ENCODE data around the gene APCDD1L. TPM values are rescaled to one million over a fixed set of nuclear protein-coding genes. Genes with fewer than 3 reads are reported as not detected.

The APCDD1L gene
- total RNA-seq, 1 donor from 2014 or later, result 16.4 TPM

DNA sequence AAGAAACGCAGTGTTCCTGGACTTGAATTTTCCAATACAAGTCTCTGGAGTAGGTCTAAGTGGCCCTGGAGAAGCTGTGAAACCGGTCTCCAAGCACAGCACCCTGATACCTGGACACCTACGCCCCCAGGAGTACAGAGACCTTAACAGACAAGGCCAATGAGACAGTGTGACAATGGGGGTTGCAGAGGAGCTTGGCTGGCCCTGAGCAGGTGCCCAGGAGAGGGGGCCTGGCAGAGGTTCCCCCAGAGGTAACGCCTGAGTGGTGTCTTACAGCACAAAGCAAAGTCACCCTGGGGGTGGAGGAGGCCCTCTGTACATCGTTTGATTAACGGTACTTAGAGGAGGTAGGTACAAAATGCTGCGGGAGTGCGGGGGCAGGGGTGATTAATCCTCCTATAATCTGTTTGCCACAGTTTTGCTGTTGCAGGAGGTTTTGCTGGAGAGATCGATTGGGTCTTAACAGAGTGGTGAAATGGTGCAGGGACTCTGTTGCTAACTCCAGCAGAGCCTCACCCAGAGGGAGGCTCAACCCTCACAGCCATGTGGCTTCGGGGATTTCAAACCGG, 37.3 kb upstream of the APCDD1L start:
- peaks cover 12% of the 10 kb centered on the region for H3K9me3 Mint-ChIP-seq (ENCODE audit: unreplicated experiment)
- peaks cover 4% of the 10 kb centered on the region for H3K36me3 Mint-ChIP-seq (ENCODE audit: low read depth, unreplicated experiment)
- H3K9me3 ChIP-seq (ENCODE audit: insufficient read depth, low read depth, low read length), result no peaks in the 10 kb centered on the region
- FAIRE-seq (no peak), DNase-seq (ENCODE audit: low read depth) (no peak)
- peaks cover 5% of the 10 kb centered on the region for H3K27me3 Mint-ChIP-seq (ENCODE audit: low read depth, unreplicated experiment)
- H3K4me3 ChIP-seq (ENCODE audit: insufficient read depth, low read depth, low read length), result no peak overlapping the region
- H3K4me3 Mint-ChIP-seq (ENCODE audit: unreplicated experiment), result no peak overlapping the region
- H3K27me3 ChIP-seq (ENCODE audit: insufficient read depth, low read length), result no peaks in the 10 kb centered on the region
- no peaks in the 10 kb centered on the region for H4K20me1 ChIP-seq (ENCODE audit: insufficient read depth, low read length)
- H3K4me2 ChIP-seq (ENCODE audit: low read length), result no peak overlapping the region
- H3K4me1 Mint-ChIP-seq (ENCODE audit: low read depth, unreplicated experiment), result peaks cover 30% of the 10 kb centered on the region
- no peaks in the 10 kb centered on the region for H3K36me3 ChIP-seq (ENCODE audit: insufficient read depth, low read length)
- TF ChIP-seq, protein P1, sequence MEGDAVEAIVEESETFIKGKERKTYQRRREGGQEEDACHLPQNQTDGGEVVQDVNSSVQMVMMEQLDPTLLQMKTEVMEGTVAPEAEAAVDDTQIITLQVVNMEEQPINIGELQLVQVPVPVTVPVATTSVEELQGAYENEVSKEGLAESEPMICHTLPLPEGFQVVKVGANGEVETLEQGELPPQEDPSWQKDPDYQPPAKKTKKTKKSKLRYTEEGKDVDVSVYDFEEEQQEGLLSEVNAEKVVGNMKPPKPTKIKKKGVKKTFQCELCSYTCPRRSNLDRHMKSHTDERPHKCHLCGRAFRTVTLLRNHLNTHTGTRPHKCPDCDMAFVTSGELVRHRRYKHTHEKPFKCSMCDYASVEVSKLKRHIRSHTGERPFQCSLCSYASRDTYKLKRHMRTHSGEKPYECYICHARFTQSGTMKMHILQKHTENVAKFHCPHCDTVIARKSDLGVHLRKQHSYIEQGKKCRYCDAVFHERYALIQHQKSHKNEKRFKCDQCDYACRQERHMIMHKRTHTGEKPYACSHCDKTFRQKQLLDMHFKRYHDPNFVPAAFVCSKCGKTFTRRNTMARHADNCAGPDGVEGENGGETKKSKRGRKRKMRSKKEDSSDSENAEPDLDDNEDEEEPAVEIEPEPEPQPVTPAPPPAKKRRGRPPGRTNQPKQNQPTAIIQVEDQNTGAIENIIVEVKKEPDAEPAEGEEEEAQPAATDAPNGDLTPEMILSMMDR (IDR thresholded peaks at IDR 0.05; ENCODE audit: insufficient read depth, low read depth, low read length), result no peak
- H3K79me2 ChIP-seq (ENCODE audit: insufficient read depth, low read length), result no peaks in the 10 kb centered on the region
- no peak overlapping the region for H3K27ac Mint-ChIP-seq (ENCODE audit: unreplicated experiment)
- H3K4me1 ChIP-seq (ENCODE audit: insufficient read depth, low read length), result peaks cover 53% of the 10 kb centered on the region
- no peak overlapping the region for H3K27ac ChIP-seq (ENCODE audit: low read depth, low read length)
- no peak overlapping the region for H3K9ac ChIP-seq (ENCODE audit: low read length)
- H2AFZ ChIP-seq (ENCODE audit: low read depth, low read length), result no peak overlapping the region

DNA sequence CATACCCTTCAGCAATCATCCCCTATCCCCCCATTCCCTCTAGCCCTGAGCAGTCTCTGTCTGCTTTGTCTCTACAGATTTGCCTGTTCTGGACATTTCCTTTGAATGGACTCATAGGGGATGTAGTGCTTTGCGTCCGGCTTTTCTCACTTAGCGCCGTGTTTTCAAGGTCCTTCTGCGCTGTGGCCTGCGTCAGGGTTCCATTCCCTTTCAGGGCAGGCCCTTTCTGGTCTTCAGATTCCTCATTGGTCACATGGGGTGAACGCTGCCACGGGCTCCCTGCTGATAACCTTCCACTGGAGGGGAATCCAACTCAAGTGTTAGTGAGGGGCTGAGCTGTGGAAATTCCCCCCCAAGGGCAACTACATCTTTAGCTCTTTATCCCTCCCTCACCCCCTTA, 36.4 kb upstream of the APCDD1L start:
- peaks cover 4% of the 10 kb centered on the region for H3K36me3 Mint-ChIP-seq (ENCODE audit: low read depth, unreplicated experiment)
- Histone ChIP-seq H3K9me3 (ENCODE audit: insufficient read depth, low read depth, low read length) (no peaks in the 10 kb centered on the region), H3K9ac (ENCODE audit: low read length) (no peak overlapping the region), H3K27me3 (ENCODE audit: insufficient read depth, low read length) (no peaks in the 10 kb centered on the region), H3K36me3 (ENCODE audit: insufficient read depth, low read length) (no peaks in the 10 kb centered on the region), H3K4me2 (ENCODE audit: low read length) (no peak overlapping the region), H4K20me1 (ENCODE audit: insufficient read depth, low read length) (no peaks in the 10 kb centered on the region), H2AFZ (ENCODE audit: low read depth, low read length) (no peak overlapping the region), H3K27ac (ENCODE audit: low read depth, low read length) (no peak overlapping the region), H3K79me2 (ENCODE audit: insufficient read depth, low read length) (no peaks in the 10 kb centered on the region), H3K4me1 (ENCODE audit: insufficient read depth, low read length) (peaks cover 61% of the 10 kb centered on the region), H3K4me3 (ENCODE audit: insufficient read depth, low read depth, low read length) (no peak overlapping the region)
- DNase-seq (ENCODE audit: low read depth), result no peak
- peaks cover 5% of the 10 kb centered on the region for H3K27me3 Mint-ChIP-seq (ENCODE audit: low read depth, unreplicated experiment)
- TF ChIP-seq, protein P1 (IDR thresholded peaks at IDR 0.05; ENCODE audit: insufficient read depth, low read depth, low read length), result no peak
- TF ChIP-seq EZH2 (IDR thresholded peaks at IDR 0.05; ENCODE audit: insufficient read depth, low read length), result no peak
- H3K27ac Mint-ChIP-seq (ENCODE audit: unreplicated experiment), result no peak overlapping the region
- FAIRE-seq, result no peak
- H3K4me1 Mint-ChIP-seq (ENCODE audit: low read depth, unreplicated experiment), result peaks cover 34% of the 10 kb centered on the region
- H3K9me3 Mint-ChIP-seq (ENCODE audit: unreplicated experiment), result peaks cover 8% of the 10 kb centered on the region
- H3K4me3 Mint-ChIP-seq (ENCODE audit: unreplicated experiment), result no peak overlapping the region

DNA sequence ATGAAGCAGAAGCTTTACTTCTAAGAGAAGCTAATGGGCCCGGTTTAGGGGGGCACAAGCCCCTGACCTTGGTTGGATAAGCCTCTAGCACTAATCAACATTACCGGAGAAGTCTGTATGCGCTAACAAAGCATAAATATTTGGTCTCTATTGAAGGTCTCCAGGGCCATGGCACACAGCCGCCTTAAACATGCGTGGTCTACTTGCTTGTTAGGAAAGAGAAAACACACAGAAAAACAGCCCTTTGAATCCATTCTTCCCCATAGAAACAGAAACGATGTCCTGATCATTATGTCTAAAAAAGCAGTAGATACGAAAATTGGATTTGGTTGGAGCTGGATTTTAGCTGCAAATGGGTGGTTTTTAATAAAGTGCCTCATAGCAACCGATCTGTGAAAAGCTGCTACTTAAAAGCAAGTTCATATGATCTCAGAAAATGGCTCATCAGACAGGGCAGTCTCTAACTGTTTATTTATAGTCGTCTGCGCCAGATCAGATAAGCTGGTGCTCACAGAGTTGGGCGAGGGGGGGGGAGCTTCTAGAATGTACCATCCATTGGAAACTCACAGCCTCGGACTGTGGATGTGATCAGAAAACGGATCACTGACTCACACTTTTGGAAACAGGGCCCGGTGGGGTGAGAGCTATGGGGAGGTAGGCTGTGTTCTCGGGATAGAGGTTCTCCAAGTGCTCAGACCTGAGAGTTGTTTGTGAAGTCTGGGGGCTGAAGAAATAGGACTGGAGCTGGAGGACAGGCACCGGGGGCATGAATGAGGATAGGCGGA, 35.3 kb upstream of the APCDD1L start:
- Histone ChIP-seq H3K36me3 (ENCODE audit: insufficient read depth, low read length) (no peaks in the 10 kb centered on the region), H3K4me3 (ENCODE audit: insufficient read depth, low read depth, low read length) (no peak overlapping the region), H3K9ac (ENCODE audit: low read length) (peak overlapping the region; percentile 71), H2AFZ (ENCODE audit: low read depth, low read length) (no peak overlapping the region), H3K27ac (ENCODE audit: low read depth, low read length) (peak overlapping the region; percentile 79), H3K27me3 (ENCODE audit: insufficient read depth, low read length) (no peaks in the 10 kb centered on the region), H3K9me3 (ENCODE audit: insufficient read depth, low read depth, low read length) (no peaks in the 10 kb centered on the region), H4K20me1 (ENCODE audit: insufficient read depth, low read length) (no peaks in the 10 kb centered on the region), H3K4me1 (ENCODE audit: insufficient read depth, low read length) (peaks cover 71% of the 10 kb centered on the region), H3K79me2 (ENCODE audit: insufficient read depth, low read length) (no peaks in the 10 kb centered on the region), H3K4me2 (ENCODE audit: low read length) (peak overlapping the region; percentile 48)
- Mint-ChIP-seq H3K4me3 (ENCODE audit: unreplicated experiment) (no peak overlapping the region), H3K27ac (ENCODE audit: unreplicated experiment) (peak overlapping the region; percentile 66), H3K9me3 (ENCODE audit: unreplicated experiment) (peaks cover 8% of the 10 kb centered on the region), H3K27me3 (ENCODE audit: low read depth, unreplicated experiment) (peaks cover 5% of the 10 kb centered on the region), H3K36me3 (ENCODE audit: low read depth, unreplicated experiment) (peaks cover 4% of the 10 kb centered on the region), H3K4me1 (ENCODE audit: low read depth, unreplicated experiment) (peaks cover 34% of the 10 kb centered on the region)
- DNase-seq (ENCODE audit: low read depth) (peak; percentile 98), FAIRE-seq (no peak)
- no peak for TF ChIP-seq EZH2 (IDR thresholded peaks at IDR 0.05; ENCODE audit: insufficient read depth, low read length)
- TF ChIP-seq, protein P1 (IDR thresholded peaks at IDR 0.05; ENCODE audit: insufficient read depth, low read depth, low read length), result no peak
